GM23338 (cell line): ENCODE measurements around the gene CHCHD3. TPM values are rescaled to one million over a fixed set of nuclear protein-coding genes. Genes with fewer than 3 reads are reported as not detected.

Source experiments
- ATAC-seq: fragments of 200-7000 bp; cut with Tn5 transposase; 3 replicates; pipeline ENCODE4 v1.9.1; 2020
- DNase-seq: peaks from one replicate; pipeline ENCODE4 v3.0.0-alpha.2; 2015; ENCODE audit warnings: low spot score
- H2AFZ ChIP-seq: fragments of 200-600 bp; sonication (generic); 2 replicates; pipeline ENCODE4 v1.8.0; 2016; ENCODE audit warnings: antibody characterized with exemption, mild to moderate bottlenecking, moderate library complexity
- H3F3A ChIP-seq: fragments of 200-600 bp; sonication (generic); replicated peaks from 2 replicates; pipeline ENCODE4 v1.8.0; 2017; ENCODE audit warnings: antibody characterized with exemption, mixed run types, low read depth
- H3K27ac ChIP-seq: fragments of 200-600 bp; sonication (generic); 2 replicates; pipeline ENCODE4 v1.6.1; 2016; ENCODE audit warnings: low read depth
- H3K27me3 ChIP-seq: fragments of 200-600 bp; sonication (generic); 2 replicates; pipeline ENCODE4 v1.8.0; 2016; ENCODE audit warnings: mild to moderate bottlenecking, mixed run types, moderate library complexity; ENCODE audit not compliant: insufficient read depth
- H3K36me3 ChIP-seq: fragments of 200-600 bp; sonication (generic); 2 replicates; pipeline ENCODE4 v1.8.0; 2016; ENCODE audit warnings: mild to moderate bottlenecking; ENCODE audit not compliant: insufficient read depth
- H3K4me1 ChIP-seq: fragments of 200-600 bp; sonication (generic); 2 replicates; pipeline ENCODE4 v1.8.0; 2016; ENCODE audit warnings: mild to moderate bottlenecking, moderate library complexity; ENCODE audit not compliant: insufficient read depth
- H3K4me2 ChIP-seq: fragments of 200-600 bp; sonication (generic); 2 replicates; pipeline ENCODE4 v1.7.1; 2017; ENCODE audit warnings: mixed run types
- H3K4me3 ChIP-seq: fragments of 200-600 bp; sonication (generic); 2 replicates; pipeline ENCODE4 v1.6.1; 2016; ENCODE audit warnings: mixed run types
- H3K79me2 ChIP-seq: fragments of 200-600 bp; sonication (generic); replicated peaks from 2 replicates; pipeline ENCODE4 v1.8.0; 2017; ENCODE audit warnings: mild to moderate bottlenecking; ENCODE audit not compliant: insufficient read depth
- H3K9me2 ChIP-seq: fragments of 200-600 bp; sonication (generic); 2 replicates; pipeline ENCODE4 v1.8.0; 2017; ENCODE audit not compliant: insufficient read depth
- H4K20me1 ChIP-seq: fragments of 200-600 bp; sonication (generic); replicated peaks from 2 replicates; pipeline ENCODE4 v1.8.0; 2017; ENCODE audit warnings: mild to moderate bottlenecking; ENCODE audit not compliant: insufficient read depth
- H3K27ac Mint-ChIP-seq: 2 replicates; pipeline ENCODE4 v1.8.0; 2020; ENCODE audit warnings: inconsistent platforms, mild to moderate bottlenecking, moderate library complexity, mixed read lengths
- H3K27me3 Mint-ChIP-seq: 3 replicates; pipeline ENCODE4 v1.8.0; 2022; ENCODE audit warnings: low read depth, mild to moderate bottlenecking, moderate library complexity, mixed read lengths, inconsistent platforms; ENCODE audit not compliant: insufficient read depth, poor library complexity
- H3K36me3 Mint-ChIP-seq: 3 replicates; pipeline ENCODE4 v1.8.0; 2021; ENCODE audit warnings: low read depth, mild to moderate bottlenecking, inconsistent platforms, moderate library complexity, mixed read lengths
- H3K4me1 Mint-ChIP-seq: 3 replicates; pipeline ENCODE4 v1.8.0; 2020; ENCODE audit warnings: mild to moderate bottlenecking, inconsistent platforms, mixed read lengths
- H3K4me3 Mint-ChIP-seq: 3 replicates; pipeline ENCODE4 v1.8.0; 2021; ENCODE audit warnings: moderate library complexity, mild to moderate bottlenecking, inconsistent platforms, mixed read lengths
- H3K9me3 Mint-ChIP-seq: 3 replicates; pipeline ENCODE4 v1.8.0; 2020; ENCODE audit warnings: moderate library complexity, mild to moderate bottlenecking, inconsistent platforms, mixed read lengths
- CTCF ChIP-seq, 2 experiments: fragments of 200-600 bp in 1 of 2; sonication (generic) in 1 of 2; conservative IDR thresholded peaks; 2 replicates each; pipeline versions ENCODE4 v1.5.1 to v1.6.1; 2016 to 2017; ENCODE audit warnings: antibody characterized with exemption in 2 of 2, low read depth in 2 of 2, mild to moderate bottlenecking in 2 of 2, moderate library complexity in 1 of 2
- EZH2 ChIP-seq: fragments of 200-600 bp; sonication (generic); IDR thresholded peaks from one replicate; pipeline ENCODE4 v1.8.0; 2017; ENCODE audit warnings: antibody characterized with exemption, mild to moderate bottlenecking, low read depth; ENCODE audit not compliant: unreplicated experiment
- EZH2phosphoT487 ChIP-seq: fragments of 200-600 bp; sonication (generic); IDR thresholded peaks from one replicate; pipeline ENCODE4 v1.8.1; 2018; ENCODE audit warnings: antibody characterized with exemption; ENCODE audit not compliant: unreplicated experiment
- JUNB ChIP-seq: IDR thresholded peaks from one replicate; pipeline ENCODE4 v1.6.1; 2016; ENCODE audit warnings: antibody characterized with exemption; ENCODE audit not compliant: unreplicated experiment
- POLR2AphosphoS5 ChIP-seq: IDR thresholded peaks from 2 replicates; pipeline ENCODE4 v1.6.1; 2016; ENCODE audit warnings: antibody characterized with exemption, low read depth
- REST ChIP-seq: IDR thresholded peaks from one replicate; pipeline ENCODE4 v1.6.1; 2018; ENCODE audit warnings: antibody characterized with exemption; ENCODE audit not compliant: unreplicated experiment
- ZNF114 ChIP-seq: fragments of 250-450 bp; sonication (Bioruptor Pico); IDR thresholded peaks from 2 replicates; pipeline ENCODE4 v1.5.0; 2020; ENCODE audit warnings: mild to moderate bottlenecking, moderate library complexity
- ZNF462 ChIP-seq: fragments of 250-450 bp; sonication (Bioruptor Pico); IDR thresholded peaks from 2 replicates; pipeline ENCODE4 v1.5.0; 2020; ENCODE audit warnings: mild to moderate bottlenecking, moderate library complexity
- polyA plus RNA-seq: library from polyadenylated mRNA; unstranded; fragments of >200 nt; fragmentation: Nextera tagmentation; extraction: Ambion mirVana; gene quantifications from 2 replicates; pipeline ENCODE4 v1.2.1, GENCODE V29; 2016
- total RNA-seq: library from RNA; depleted of rRNA; stranded (reverse); fragments of >200 nt; shearing (Covaris generic); gene quantifications from 2 replicates; pipeline ENCODE4 v1.2.3, GENCODE V29; 2014

CHCHD3 gene
- total and polyA plus RNA-seq, 2 experiments from 2014 or later = 107 to 131 TPM

GRCh38 chr7:133117452-133117851 is 35.6 kb upstream of the CHCHD3 start:
- no peaks in the 10 kb centered on the region for H3K9me3 Mint-ChIP-seq
- no peaks in the 10 kb centered on the region for H3K27me3 ChIP-seq
- no peaks in the 10 kb centered on the region for H3K36me3 Mint-ChIP-seq
- no peaks in the 10 kb centered on the region for H4K20me1 ChIP-seq
- no peak overlapping the region for H3K27ac ChIP-seq
- H3K27ac Mint-ChIP-seq = no peak overlapping the region
- no peaks in the 10 kb centered on the region for H3K27me3 Mint-ChIP-seq
- no peaks in the 10 kb centered on the region for H3K79me2 ChIP-seq
- 0 out of 2 replicates have a peak, but pooled peaks cover 7% of the 10 kb centered on the region for H3K9me2 ChIP-seq
- DNase-seq (no peak), ATAC-seq (no peak)
- peaks cover 20% of the 10 kb centered on the region for H3K4me1 Mint-ChIP-seq
- H3K4me3 Mint-ChIP-seq = no peak overlapping the region
- no peaks in the 10 kb centered on the region for H3K36me3 ChIP-seq
- no peak overlapping the region for H3K4me2 ChIP-seq
- no peaks in the 10 kb centered on the region for H3F3A ChIP-seq
- no peak overlapping the region for H3K4me3 ChIP-seq
- no peak overlapping the region; the same call in 1 of the 2 replicates for H2AFZ ChIP-seq
- peaks cover 14% of the 10 kb centered on the region for H3K4me1 ChIP-seq
- no peak for TF ChIP-seq CTCF (conservative IDR thresholded peaks at IDR 0.05; ENCODE audit: low read depth in 2 of 2)
- no peak for TF ChIP-seq REST
- no peak for TF ChIP-seq ZNF462 (CRISPR knock-in tag)
- no peak for TF ChIP-seq POLR2AphosphoS5
- TF ChIP-seq JUNB = no peak
- TF ChIP-seq EZH2 = no peak
- no peak for TF ChIP-seq ZNF114 (CRISPR knock-in tag)
- TF ChIP-seq EZH2phosphoT487 = no peak
